Skeletal muscle tissue (tissue), 4 donors: ENCODE measurements around the gene IPO13. TPM values are rescaled to one million over a fixed set of nuclear protein-coding genes. Genes with fewer than 3 reads are reported as not detected.

Experiments
- H3K27ac ChIP-seq: one replicate; pipeline ENCODE4 v1.7.0; 2013; ENCODE audit warnings: mild to moderate bottlenecking, low read depth, low read length, inconsistent platforms
- H3K27me3 ChIP-seq, 3 donors: one replicate each; pipeline ENCODE4 v1.7.0; 2013; ENCODE audit warnings: low read length in 3 of 3; ENCODE audit not compliant: control insufficient read depth in 3 of 3, insufficient read depth in 3 of 3
- H3K36me3 ChIP-seq, 3 donors: one replicate each; pipeline ENCODE4 v1.7.0; 2013; ENCODE audit warnings: low read length in 3 of 3; ENCODE audit not compliant: control insufficient read depth in 3 of 3, insufficient read depth in 3 of 3
- H3K4me1 ChIP-seq, 3 donors: one replicate each; pipeline ENCODE4 v1.7.0; 2013; ENCODE audit warnings: low read length in 3 of 3, mild to moderate bottlenecking in 3 of 3; ENCODE audit not compliant: control insufficient read depth in 3 of 3, insufficient read depth in 3 of 3
- H3K4me3 ChIP-seq, 3 donors: one replicate each; pipeline ENCODE4 v1.7.0; 2013; ENCODE audit warnings: low read length in 3 of 3
- H3K9ac ChIP-seq, 3 donors: one replicate each; pipeline ENCODE4 v1.7.0; 2013; ENCODE audit warnings: low read length in 3 of 3, mild to moderate bottlenecking in 3 of 3, moderate library complexity in 2 of 3, low read depth in 1 of 3
- H3K9me3 ChIP-seq, 3 donors: one replicate each; pipeline ENCODE4 v1.7.0; 2013; ENCODE audit warnings: low read length in 3 of 3; ENCODE audit not compliant: control insufficient read depth in 3 of 3
- total RNA-seq: library from RNA; depleted of rRNA; stranded (reverse); fragments of >200 nt; gene quantifications from one replicate; pipeline ENCODE4 v1.2.3, GENCODE V29; 2014
- donor health status: Osteomylitis.

IPO13 gene
- total RNA-seq, 1 donor from 2014 or later = 11.0 TPM

- Histone ChIP-seq H3K36me3 (no peaks in the 10 kb centered on the region), H3K4me3 (no peak overlapping the region), H3K27me3 (no peaks in the 10 kb centered on the region), H3K4me1 (peaks cover 0 to 4% (median 3%) of the 10 kb centered on the region in 3 donors), H3K9me3 (no peaks in the 10 kb centered on the region), H3K27ac (no peak overlapping the region), H3K9ac (no peak overlapping the region)
Measured at GRCh38 chr1:44002165-44002564, 55.4 kb downstream of the IPO13 start.

GRCh38 chr1:44002606-44003157 lies 55.9 kb downstream of the IPO13 start:
- Histone ChIP-seq H3K27me3 (no peaks in the 10 kb centered on the region), H3K9ac (no peak overlapping the region), H3K4me1 (peaks cover 0 to 4% (median 3%) of the 10 kb centered on the region in 3 donors), H3K27ac (no peak overlapping the region), H3K9me3 (no peaks in the 10 kb centered on the region), H3K36me3 (no peaks in the 10 kb centered on the region), H3K4me3 (no peak overlapping the region)

- Histone ChIP-seq H3K36me3 (no peaks in the 10 kb centered on the region), H3K9ac (no peak overlapping the region), H3K9me3 (no peaks in the 10 kb centered on the region), H3K4me1 (peaks cover 0 to 4% (median 3%) of the 10 kb centered on the region in 3 donors), H3K4me3 (no peak overlapping the region), H3K27me3 (no peaks in the 10 kb centered on the region), H3K27ac (no peak overlapping the region)
Measured at GRCh38 chr1:44008259-44008658, 61.5 kb downstream of the IPO13 start.

- H3K4me3 ChIP-seq = no peak overlapping the region
- H3K27ac ChIP-seq = no peak overlapping the region
- H3K36me3 ChIP-seq = no peaks in the 10 kb centered on the region
- H3K9ac ChIP-seq = no peak overlapping the region
- H3K4me1 ChIP-seq = peaks cover 0 to 6% (median 4%) of the 10 kb centered on the region in 3 donors
- no peaks in the 10 kb centered on the region for H3K27me3 ChIP-seq
- H3K9me3 ChIP-seq = no peaks in the 10 kb centered on the region
Measured at GRCh38 chr1:44010935-44011471, 64.3 kb downstream of the IPO13 start.

GRCh38 chr1:44012404-44012803 lies 65.7 kb downstream of the IPO13 start:
- H3K9me3 ChIP-seq = no peaks in the 10 kb centered on the region
- no peak overlapping the region for H3K9ac ChIP-seq
- peaks cover 0 to 2% (median 0%) of the 10 kb centered on the region in 3 donors for H3K27me3 ChIP-seq
- H3K4me1 ChIP-seq = peaks cover 0 to 5% (median 4%) of the 10 kb centered on the region in 3 donors
- H3K4me3 ChIP-seq = no peak overlapping the region
- no peaks in the 10 kb centered on the region for H3K36me3 ChIP-seq
- no peak overlapping the region for H3K27ac ChIP-seq

GRCh38 chr1:44012941-44013609 lies 66.3 kb downstream of the IPO13 start:
- Histone ChIP-seq H3K36me3 (no peaks in the 10 kb centered on the region), H3K27me3 (peaks cover 0 to 4% (median 0%) of the 10 kb centered on the region in 3 donors), H3K27ac (no peak overlapping the region), H3K9me3 (no peaks in the 10 kb centered on the region), H3K4me3 (no peak overlapping the region), H3K9ac (no peak overlapping the region), H3K4me1 (peaks cover 0 to 5% (median 4%) of the 10 kb centered on the region in 3 donors)

GRCh38 chr1:44013949-44014348 lies 67.2 kb downstream of the IPO13 start:
- Histone ChIP-seq H3K27me3 (peaks cover 0 to 4% (median 0%) of the 10 kb centered on the region in 3 donors), H3K4me1 (peaks cover 0 to 5% (median 4%) of the 10 kb centered on the region in 3 donors), H3K36me3 (no peaks in the 10 kb centered on the region), H3K9ac (no peak overlapping the region), H3K27ac (no peak overlapping the region), H3K4me3 (no peak overlapping the region), H3K9me3 (no peaks in the 10 kb centered on the region)

- no peak overlapping the region for H3K9ac ChIP-seq
- H3K4me3 ChIP-seq = no peak overlapping the region
- H3K27ac ChIP-seq = no peak overlapping the region
- no peaks in the 10 kb centered on the region for H3K36me3 ChIP-seq
- no peaks in the 10 kb centered on the region for H3K9me3 ChIP-seq
- peaks cover 0 to 5% (median 4%) of the 10 kb centered on the region in 3 donors for H3K4me1 ChIP-seq
- peaks cover 0 to 4% (median 0%) of the 10 kb centered on the region in 3 donors for H3K27me3 ChIP-seq
Measured at GRCh38 chr1:44014365-44015104, 67.8 kb downstream of the IPO13 start.

- Histone ChIP-seq H3K9me3 (no peaks in the 10 kb centered on the region), H3K4me1 (peaks cover 0 to 5% (median 4%) of the 10 kb centered on the region in 3 donors), H3K36me3 (no peaks in the 10 kb centered on the region), H3K27ac (no peak overlapping the region), H3K27me3 (peaks cover 0 to 4% (median 0%) of the 10 kb centered on the region in 3 donors), H3K4me3 (no peak overlapping the region), H3K9ac (no peak overlapping the region)
Measured at GRCh38 chr1:44015206-44015605, 68.5 kb downstream of the IPO13 start.
